Endothelial cell of hepatic sinusoid (primary cell): ENCODE results near the gene SLC7A7.
"Not testable (repeated sequence)": the region's sequence is repeated elsewhere in the genome, so short reads cannot be mapped to it uniquely, and the experiment has no call there.

Experiments
- in situ Hi-C: cut with HindIII; loops from 2 replicates; pipeline ENCODE4 v1.10.0; 2017; ENCODE audit warnings: low sequenced_read_pairs

SLC7A7 gene

DNA sequence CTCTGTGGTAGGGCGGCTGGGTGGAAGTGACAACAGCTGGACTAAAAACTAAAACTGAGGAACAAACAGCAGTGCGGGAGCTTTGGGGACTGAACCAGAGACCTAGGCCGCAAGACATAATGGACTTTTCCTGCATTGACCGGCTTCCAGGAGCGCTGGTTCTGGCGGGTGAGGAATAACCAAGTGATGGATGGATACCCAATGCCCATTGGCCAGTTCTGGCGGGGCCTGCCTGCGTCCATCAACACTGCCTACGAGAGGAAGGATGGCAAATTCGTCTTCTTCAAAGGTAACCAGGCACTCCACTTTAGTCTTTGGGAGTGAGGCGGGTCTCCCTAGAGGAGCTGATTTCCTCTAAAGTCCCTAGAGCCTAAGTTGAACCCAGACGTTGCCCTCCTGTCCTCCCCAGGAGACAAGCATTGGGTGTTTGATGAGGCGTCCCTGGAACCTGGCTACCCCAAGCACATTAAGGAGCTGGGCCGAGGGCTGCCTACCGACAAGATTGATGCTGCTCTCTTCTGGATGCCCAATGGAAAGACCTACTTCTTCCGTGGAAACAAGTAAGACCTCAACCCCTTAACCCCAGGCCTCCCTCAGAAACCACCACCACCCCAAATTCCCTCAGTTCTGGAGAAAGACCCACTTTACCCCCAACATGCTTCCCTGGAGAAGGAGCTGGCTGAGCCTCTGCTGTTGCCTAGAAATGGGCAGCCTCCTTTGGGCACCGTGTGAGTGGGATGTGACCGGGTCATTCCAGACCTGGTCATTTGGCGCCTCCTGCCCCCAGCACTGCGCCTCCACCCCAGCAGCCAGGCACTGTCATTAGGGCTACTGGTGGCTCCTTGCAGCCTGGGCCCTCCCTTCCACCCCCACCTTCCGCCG, 29.2 kb upstream of the SLC7A7 start:
- in situ Hi-C loops = loop anchor here (5.0 to 10.0 kb wide), 2 partner anchors 50 to 68 kb away; no protein-coding TSS in a partner anchor

DNA sequence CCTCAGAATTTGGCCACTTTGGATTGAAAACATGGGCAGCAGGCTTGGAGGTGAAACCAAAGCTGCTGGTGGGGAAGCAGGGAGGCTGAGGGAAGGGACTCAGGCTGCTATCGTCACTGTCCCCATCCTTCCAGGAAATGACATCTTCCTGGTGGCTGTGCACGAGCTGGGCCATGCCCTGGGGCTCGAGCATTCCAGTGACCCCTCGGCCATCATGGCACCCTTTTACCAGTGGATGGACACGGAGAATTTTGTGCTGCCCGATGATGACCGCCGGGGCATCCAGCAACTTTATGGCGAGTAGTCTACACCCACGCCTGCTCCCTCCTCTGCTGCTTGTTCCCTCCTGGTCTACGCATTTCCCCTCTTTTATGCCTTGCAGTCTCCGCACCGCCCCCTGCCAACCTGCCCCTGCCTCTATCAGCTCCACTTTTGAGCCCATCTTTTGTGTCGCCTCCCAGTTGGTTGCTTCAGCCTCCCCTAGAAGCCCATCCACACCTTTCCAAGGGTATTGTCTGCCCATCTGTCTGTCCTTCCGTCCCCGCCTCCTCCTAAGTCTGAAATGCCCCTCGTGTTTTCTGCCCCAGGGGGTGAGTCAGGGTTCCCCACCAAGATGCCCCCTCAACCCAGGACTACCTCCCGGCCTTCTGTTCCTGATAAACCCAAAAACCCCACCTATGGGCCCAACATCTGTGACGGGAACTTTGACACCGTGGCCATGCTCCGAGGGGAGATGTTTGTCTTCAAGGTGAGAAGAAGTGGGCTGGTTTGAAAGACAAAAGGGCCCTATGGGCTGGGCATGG, 28.1 kb upstream of the SLC7A7 start:
- in situ Hi-C loops = loop anchor here (10.0 kb wide), 1 partner anchor 51 kb away; no protein-coding TSS in a partner anchor

DNA sequence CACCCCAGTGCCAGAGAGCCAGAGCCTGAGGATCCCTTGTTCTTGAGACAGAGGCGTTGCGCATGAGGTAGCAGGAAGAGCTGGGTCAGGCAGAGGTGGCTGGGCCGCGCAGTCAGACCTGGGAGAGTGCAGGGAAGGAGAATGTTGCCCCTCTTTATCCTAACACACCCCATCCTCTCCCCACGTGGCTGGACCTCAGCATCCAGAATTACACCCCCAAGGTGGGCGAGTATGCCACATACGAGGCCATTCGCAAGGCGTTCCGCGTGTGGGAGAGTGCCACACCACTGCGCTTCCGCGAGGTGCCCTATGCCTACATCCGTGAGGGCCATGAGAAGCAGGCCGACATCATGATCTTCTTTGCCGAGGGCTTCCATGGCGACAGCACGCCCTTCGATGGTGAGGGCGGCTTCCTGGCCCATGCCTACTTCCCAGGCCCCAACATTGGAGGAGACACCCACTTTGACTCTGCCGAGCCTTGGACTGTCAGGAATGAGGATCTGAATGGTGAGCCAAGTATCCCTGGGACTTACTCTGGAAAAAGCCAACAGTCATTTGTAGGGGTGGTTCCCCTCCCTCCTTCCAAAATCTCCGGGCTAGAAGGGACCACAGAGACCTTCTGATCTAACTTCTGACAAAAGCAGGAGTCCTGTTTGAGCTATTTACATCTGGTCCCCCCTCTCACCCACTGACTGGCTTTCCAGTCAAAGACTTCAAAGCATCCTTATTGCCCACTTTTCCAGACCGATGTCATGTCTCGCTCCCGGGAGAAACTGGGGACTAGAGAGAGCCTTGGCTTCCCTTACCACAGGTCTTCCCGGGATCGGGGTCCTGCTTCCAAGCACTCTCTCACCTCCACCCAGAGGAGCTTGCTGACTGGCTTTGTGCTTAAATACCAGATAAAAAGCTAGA, 27.2 kb upstream of the SLC7A7 start:
- in situ Hi-C loops = loop anchor here (10.0 kb wide), 1 partner anchor 52 kb away; no protein-coding TSS in a partner anchor

DNA sequence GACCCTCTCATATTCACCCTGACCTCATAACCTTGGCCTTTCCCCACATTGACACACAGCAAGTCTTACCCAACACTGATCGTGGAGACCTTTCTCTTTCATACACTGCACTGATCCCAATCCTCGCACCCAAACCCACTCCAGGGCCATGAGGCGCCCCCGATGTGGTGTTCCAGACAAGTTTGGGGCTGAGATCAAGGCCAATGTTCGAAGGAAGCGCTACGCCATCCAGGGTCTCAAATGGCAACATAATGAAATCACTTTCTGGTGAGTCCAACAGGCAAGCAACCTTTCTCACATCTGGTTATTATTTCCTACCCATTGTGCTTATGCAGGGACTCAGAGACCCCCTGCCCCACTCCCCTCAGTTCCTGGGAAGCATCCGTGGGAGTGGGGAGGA, 26.5 kb upstream of the SLC7A7 start:
- in situ Hi-C loops = loop anchor here (10.0 kb wide), 1 partner anchor 53 kb away; no protein-coding TSS in a partner anchor

DNA sequence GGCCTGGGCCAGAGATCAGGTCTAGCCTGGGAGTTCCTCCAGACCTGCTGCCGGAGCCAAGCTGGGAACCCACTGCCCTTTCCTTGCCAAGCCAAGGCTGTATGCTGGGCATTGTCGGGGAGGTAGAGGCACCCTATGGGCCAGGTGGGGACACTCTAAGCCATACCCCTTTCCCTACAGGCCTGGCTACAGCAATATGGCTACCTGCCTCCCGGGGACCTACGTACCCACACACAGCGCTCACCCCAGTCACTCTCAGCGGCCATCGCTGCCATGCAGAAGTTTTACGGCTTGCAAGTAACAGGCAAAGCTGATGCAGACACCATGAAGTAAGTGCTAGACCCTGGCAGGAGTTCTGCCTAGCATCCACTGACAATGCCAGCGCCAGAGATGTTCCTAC, 26.1 kb upstream of the SLC7A7 start:
- in situ Hi-C loops = loop anchor here (10.0 kb wide), 1 partner anchor 53 kb away; no protein-coding TSS in a partner anchor

DNA sequence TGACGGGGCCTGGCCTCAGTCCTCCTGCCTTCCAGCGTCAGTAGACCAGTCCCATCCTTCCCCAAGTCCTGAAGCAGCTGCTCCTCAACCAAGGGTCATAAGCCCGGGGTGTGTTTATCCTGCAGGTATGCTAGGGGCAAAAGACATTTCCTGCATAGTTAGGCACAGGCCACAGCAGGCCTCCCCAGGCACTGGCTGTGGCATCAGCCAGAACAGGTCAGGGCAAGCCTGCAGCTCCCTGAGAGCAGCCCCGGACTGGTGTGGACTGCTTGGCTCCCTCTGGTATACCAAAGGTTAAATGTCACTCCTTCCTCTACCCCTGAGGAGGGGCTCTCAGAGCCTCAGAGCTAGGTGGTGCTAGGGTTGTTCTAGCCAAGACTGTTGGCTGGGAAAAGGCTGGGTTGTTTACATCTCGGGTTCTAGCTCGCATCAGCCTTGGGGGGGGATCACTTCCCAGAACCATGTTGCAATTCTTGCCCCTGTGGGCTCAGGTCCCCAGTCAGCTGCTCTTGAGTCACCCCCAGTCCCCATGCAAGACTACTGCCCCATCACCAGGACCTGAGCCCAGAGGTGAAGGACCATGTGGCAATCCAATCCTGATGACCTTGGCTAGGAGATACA, 24.0 kb upstream of the SLC7A7 start:
- in situ Hi-C loops = no loop called here

DNA sequence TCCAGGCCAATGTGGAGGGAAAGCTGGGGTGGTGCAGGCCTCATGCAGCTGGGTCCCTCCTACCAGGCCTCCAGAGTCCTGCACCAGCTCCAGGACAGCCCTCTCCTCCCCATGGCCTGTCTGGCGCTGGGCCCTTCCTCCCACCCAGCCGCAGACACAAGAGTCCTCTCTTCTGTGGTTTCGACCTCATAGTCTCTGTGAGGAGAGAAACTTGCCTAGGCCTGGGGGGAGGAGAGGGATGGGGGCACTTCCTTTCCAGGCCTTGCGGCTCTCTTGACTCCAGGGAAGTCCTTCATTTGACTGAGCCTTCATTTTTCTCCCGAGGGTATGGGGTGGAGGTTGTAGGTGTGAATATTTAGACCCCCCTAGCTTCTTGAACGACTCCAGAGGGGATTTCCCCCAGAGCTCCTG, 23.4 kb upstream of the SLC7A7 start:
- in situ Hi-C loops = no loop called here

DNA sequence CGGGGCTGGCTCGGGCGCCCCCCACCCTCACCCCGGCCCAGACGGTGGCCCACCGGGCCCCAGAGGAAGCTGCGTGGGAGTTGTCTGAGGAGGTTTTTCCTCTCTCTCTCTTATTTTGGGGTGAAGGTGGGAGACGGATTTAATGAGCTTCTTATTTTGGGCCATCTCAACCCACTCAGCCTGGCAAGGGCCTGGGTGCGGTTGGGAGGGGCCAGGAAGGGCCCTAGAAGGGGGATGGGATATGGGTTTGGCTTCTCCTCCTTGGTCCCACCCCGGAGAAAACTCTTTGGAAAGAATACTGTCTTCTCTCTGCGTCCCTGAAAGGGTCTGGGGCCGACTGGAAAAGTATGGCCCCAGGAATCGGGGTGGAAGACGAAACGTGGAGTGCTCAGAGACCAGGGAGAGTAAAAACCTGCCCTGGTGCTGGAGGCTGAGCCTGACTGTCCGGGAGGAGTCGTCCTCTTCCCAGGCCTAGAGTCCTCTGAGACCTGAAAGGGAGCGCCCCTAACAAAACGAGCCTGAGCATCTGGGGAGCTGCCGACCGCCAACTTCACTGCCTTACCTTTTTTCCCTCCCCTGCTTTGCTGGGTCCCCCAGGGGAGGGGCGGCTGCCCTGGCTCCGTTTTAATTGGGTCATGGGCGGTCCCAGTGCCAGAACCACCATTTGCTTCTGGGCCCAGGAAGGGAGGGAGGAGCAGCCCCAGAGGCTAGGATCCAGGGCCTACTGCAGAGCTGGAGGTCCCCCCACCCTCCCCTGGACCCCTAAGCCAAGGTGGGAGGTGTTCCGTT, 22.7 kb upstream of the SLC7A7 start:
- in situ Hi-C loops = no loop called here

DNA sequence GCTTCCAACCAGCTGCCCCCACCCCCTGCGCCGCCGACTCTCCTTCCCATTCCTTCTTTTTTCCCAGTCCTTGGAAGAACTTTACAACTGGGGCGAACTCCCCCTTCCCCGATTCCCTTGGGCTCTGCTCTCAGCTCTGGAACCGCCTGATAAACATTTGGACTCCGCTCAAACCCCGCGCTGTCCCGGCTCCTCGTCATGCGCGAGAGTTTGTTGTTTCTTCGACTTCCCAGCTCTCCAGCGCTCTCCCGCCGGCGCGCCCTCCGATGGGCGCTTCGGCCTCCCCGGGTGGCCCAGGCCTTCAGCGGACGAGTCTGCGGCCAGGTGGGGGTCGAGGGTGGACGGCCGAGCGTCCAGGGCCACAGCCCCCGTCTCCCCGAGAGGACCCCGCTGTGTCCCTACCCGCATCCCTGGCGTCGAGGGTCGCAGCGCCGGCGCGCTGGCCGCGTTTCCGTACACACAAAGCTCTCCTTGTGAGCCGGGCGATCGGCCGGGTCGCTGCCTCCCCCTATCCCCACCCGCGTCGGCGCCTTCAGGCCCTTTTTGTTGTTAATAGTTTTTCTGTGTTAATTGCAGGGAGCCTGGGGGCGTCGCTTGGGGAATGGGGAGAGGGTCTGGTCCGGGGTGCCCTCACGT, 22.0 kb upstream of the SLC7A7 start:
- in situ Hi-C loops = no loop called here

DNA sequence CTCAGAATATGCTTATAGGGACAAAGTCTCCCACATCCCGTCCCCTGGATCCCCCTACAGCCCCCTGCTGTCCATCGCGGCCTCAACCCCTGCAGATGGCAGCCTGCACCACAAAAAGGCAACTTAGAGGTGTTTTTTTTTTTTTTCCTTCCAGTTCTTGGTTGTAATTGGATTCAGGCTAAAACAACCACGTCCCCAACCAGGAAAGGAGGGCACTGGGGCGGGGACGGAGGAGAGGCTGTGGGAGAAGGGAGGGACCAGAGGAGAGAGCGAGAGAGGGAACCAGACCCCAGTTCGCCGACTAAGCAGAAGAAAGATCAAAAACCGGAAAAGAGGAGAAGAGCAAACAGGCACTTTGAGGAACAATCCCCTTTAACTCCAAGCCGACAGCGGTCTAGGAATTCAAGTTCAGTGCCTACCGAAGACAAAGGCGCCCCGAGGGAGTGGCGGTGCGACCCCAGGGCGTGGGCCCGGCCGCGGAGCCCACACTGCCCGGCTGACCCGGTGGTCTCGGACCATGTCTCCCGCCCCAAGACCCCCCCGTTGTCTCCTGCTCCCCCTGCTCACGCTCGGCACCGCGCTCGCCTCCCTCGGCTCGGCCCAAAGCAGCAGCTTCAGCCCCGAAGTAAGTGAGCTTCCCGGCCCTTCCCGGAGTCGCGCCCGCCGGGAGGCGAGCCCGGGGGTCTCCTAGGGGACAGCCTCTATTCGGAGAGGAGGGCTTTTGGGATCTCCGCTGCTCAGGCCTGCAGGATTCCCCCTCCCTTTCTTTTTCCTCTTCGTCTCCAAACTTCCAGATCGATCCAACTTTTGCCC, 21.3 kb upstream of the SLC7A7 start, which contains the start of gene MMP14:
Gene MMP14 (plus strand): TSS at position 285 of the 813 bp plus-strand sequence. CDS start 233 bp downstream, at position 518.
- in situ Hi-C loops = no loop called here

DNA sequence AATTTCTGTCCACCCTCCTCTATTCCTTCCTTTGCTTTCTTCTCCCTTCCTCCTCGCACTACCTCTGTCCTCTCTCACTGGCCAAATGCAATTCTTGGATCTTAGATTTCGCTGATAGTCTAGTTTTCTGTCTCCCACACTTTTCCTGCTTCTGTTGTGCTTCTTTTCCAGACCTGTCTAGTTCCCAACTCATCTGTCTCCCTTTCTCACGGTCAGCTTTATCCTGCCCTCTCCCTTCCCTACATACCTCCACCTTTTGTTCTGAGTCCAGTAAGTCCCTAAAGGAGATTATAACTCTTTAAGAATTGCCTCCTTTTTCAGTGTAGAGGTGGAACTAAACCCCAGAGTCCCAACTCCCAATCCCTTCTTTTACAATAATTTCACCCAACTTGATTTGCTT, 20.3 kb upstream of the SLC7A7 start:
- in situ Hi-C loops = no loop called here

DNA sequence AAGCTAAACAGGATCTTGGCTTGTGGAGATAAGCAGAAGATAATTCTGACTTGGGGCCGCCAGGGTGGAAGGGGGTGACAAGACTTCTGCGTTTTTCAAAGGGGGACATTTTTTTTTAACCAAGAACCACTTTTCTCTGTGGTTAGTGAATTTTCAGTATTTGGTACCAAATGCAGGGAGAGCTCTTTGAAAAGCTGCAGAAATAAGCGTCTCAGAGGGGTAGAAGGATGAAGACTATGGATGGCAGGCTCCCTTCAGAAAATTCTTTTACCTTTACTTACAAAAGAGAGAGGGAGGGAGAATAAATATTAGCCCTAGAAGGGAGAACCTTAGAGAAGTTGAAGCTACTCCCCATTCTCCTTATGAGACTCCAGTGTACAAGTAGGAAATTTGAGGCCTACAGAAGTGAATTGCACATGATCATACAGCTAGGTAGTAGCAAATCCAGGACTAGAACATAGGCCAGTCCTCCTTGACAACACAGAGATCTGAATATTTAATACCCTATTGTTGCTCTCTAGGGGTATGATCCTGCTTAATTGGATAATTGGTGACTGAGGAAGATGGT, 15.3 kb upstream of the SLC7A7 start:
- in situ Hi-C loops = no loop called here

DNA sequence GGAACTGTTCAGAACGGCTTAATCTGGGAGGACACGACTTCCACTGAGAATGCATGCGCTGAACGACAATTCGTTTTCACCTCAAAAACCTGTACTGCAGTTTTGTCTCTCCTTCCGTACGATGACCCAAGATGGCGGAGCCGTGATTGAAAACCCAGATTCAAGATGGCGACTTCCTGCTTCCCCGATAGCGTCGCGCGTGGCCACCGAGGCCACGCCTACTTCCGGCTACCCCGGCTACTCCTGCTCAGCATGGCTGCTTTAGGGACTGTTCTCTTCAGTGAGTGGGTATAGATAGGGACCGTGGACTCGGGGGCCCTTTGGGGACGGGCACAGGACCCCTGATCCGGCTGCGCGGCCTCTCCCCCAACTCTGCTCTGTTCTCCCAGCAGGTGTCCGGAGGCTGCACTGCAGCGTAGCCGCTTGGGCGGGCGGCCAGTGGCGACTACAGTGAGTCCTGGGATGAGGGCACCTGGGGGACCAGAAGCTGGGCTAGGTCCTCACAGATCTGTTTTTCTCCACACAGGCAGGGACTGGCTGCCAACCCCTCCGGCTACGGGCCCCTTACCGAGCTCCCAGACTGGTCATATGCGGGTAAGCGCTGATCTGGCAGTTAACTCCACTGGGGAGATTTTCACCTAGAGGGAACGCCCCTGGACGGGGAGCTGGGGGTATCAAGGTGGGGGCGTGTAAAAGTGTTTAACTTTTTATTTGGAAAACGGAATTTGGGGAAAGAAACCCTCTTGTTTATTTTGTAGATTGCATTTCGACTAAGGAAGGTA, 14.6 kb upstream of the SLC7A7 start, which contains the start of gene MRPL52:
Gene MRPL52 (plus strand): TSS at position 227 of the 782 bp plus-strand sequence. CDS start 26 bp downstream, at position 253.
- in situ Hi-C loops = no loop called here

DNA sequence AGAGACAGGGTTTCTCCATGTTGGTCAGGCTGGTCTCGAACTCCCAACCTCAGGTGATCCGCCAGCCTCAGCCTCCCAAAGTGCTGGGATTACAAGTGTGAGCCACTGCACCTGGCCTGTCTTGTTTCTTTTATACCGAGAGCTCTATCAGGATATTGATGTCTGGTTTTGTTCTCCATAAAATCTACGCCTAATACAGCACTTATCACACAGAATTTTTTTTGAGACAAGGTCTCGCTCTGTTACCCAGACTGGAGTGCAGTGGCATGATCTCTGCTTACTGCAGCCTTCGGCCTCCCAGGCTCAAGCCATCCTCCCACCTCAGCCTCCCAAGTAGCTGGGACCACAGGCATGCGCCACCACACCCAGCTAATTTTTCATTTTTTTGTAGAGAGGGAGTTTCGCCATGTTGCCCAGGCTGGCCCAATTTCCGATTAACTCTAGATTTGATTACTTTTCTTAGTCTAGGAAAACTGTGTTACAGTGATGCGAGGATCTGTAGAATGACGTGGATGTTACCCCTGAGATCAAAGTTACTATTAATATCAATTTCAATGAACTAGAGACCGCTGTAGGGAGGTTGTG, 13.9 kb upstream of the SLC7A7 start:
- in situ Hi-C loops = not testable (repeated sequence)

DNA sequence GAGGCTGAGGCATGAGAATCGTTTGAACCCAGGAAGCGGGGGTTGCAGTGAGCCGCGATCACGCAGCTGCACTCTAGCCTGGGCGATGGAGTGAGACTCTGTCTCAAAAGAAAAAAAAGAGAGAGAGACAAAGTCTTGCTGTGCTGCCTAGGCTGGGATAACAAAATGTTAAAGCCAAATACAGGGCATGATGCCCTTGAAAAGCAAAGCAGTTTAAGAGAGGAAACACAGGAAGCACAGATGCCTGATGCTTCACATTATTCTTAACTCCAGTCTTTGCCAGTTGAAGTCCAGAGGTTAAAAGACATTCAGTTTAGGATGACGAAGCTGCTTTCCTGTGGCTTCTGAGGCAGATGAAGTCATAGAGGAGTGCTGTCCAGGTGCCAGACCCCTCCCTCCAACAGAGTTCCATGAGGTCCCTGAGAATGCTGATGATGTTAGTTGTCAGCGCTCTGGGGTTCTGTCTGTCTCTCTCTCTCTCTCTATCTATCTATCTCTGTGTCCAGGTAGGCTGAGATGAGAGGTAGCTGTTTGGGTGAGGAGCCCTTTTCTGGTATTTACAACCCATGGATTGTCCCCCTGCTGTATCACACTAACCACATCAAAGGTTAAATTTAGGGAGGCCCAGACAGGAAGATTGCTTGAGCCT, 9.6 kb upstream of the SLC7A7 start:
- in situ Hi-C loops = no loop called here

DNA sequence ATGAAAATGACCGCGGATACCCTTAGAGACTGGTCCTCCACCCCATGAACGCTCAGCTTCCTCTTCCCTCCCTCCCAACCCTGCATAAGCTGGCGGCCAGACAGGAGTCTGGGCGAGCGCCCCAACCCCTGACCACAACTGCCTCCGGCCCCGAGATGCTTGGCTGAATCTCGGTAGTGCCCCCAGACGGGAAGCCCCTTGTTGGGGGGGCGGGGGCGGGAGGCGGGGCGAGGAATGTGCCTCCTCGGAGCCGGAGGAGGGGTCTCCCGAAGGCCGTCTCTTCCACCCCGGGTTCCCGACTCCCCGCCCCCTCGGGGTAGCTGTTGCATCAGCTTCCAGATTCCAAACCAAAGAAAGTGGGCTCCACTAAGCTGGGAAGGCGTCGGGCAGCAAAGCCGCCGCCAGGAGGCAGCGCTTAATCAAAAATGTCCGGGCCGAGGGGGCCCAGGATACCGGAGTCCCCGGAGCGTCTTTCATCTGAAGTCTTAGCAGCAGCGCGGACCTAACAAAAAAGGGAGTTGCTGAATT, 7.4 kb upstream of the SLC7A7 start:
- in situ Hi-C loops = no loop called here
